ENCODE measurements around the gene GPR158. TPM values are rescaled to one million over a fixed set of nuclear protein-coding genes. Genes with fewer than 3 reads are reported as not detected.

Gene GPR158
- total and polyA plus RNA-seq, 9 of the 15 experiments (the other 6 are each of a cell fraction or from before 2014, with no cell fraction given) = 4.0 to 7.6 (median 5.0) TPM

DNA sequence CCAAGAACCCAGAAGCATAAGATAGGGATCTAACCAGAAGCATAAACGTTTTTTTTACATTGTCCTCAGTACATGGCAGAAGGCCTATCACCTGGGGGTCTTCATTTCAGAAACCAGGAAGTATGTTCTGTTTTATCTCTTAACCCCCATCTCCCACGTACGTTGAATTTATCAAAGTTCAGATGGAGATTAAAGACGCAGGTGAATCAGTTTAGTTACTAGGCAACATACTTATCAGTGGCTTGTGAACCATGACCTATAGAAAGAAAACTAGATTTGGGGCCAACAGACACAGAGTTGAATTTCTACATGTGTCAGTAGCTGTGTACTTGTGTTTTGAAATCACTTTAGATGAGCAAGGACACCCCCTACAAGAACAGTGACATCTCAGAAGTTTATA is 122.7 kb downstream of the GPR158 start:
- Histone ChIP-seq H3K9me3 (replicated peaks; ENCODE audit: control insufficient read depth, insufficient read depth, low read depth, low read length) (no peaks in the 10 kb centered on the region), H3K4me3 (no peak overlapping the region), H3K9ac (ENCODE audit: insufficient read depth in 1 of 2, low read depth in 2 of 2, low read length in 2 of 2) (no peak overlapping the region), H2AFZ (ENCODE audit: low read depth, low read length) (no peak overlapping the region), H3K79me2 (ENCODE audit: control insufficient read depth, insufficient read depth, low read length) (no peaks in the 10 kb centered on the region), H3K4me2 (ENCODE audit: insufficient read depth, low read length) (no peak overlapping the region), H3K9me1 (ENCODE audit: control insufficient read depth, insufficient read depth, low read length) (no peaks in the 10 kb centered on the region), H4K20me1 (replicated peaks; ENCODE audit: control insufficient read depth, insufficient read depth, low read length) (no peaks in the 10 kb centered on the region; the same call in 1 of the 2 replicates), H3K27ac (ENCODE audit: extremely low read depth, low read depth, low read length) (no peak overlapping the region), H3K4me1 (replicated peaks in 1 of 2; ENCODE audit: control insufficient read depth in 2 of 2, insufficient read depth in 2 of 2, low read length in 2 of 2) (no peaks in the 10 kb centered on the region), H3K36me3 (ENCODE audit: control insufficient read depth, insufficient read depth, low read length) (no peaks in the 10 kb centered on the region), H3K27me3 (ENCODE audit: control insufficient read depth in 2 of 2, insufficient read depth in 2 of 2, low read length in 2 of 2) (no peaks in the 10 kb centered on the region)
- no peak for DNase-seq (ENCODE audit: extremely low read depth in 1 of 4, low spot score in 3 of 4)
- intact Hi-C loops (cut with micrococcal nuclease) (no loop called here), in situ Hi-C loops (cut with MboI) (no loop called here)
- no peak for FAIRE-seq
- ChIA-PET CTCF (ENCODE audit: low intra/inter-chr PET ratio) (no interaction called here), POLR2A (no interaction called here)
- no TSS peak for BruUV-seq (replicated peaks)
- no peak for ATAC-seq
- WGBS (ENCODE audit: insufficient coverage, low coverage, missing lambda C conversion rate) = 0% methylated on average over 4 of the region's 4 CpGs
- TF ChIP-seq TAF7 (tag; IDR thresholded peaks at IDR 0.05) = no peak
- TF ChIP-seq FOSL1 (tag; conservative IDR thresholded peaks at IDR 0.05) = no peak
- TF ChIP-seq ARNT (IDR thresholded peaks at IDR 0.05) = no peak
- no peak for TF ChIP-seq ZNF445 (CRISPR knock-in tag; IDR thresholded peaks at IDR 0.05; ENCODE audit: low read depth)
- no peak for TF ChIP-seq ZNF639 (CRISPR knock-in tag; conservative IDR thresholded peaks at IDR 0.05 in 1 of 2, IDR thresholded peaks at IDR 0.05 in 1 of 2)
- TF ChIP-seq ZNF551 (CRISPR knock-in tag; IDR thresholded peaks at IDR 0.05) = no peak
- no peak for TF ChIP-seq NCOA1 (IDR thresholded peaks at IDR 0.05; ENCODE audit: low read depth)
- TF ChIP-seq MXI1 (IDR thresholded peaks at IDR 0.05; ENCODE audit: low read depth, low read length) = no peak
- TF ChIP-seq HDGF (IDR thresholded peaks at IDR 0.05) = no peak
- TF ChIP-seq CC2D1A (IDR thresholded peaks at IDR 0.05) = no peak
